Measurements from ENCODE around the gene DRAM2.

- no peak for TF ChIP-seq CTCF (IDR thresholded peaks at IDR 0.05)
- TF ChIP-seq POLR2A (IDR thresholded peaks at IDR 0.05), result no peak
These were observed 23.5 kb upstream of the DRAM2 start for GRCh38 chr1:111163363-111163762.
